Stimulated activated naive CD4-positive, alpha-beta T cell (primary cell): Measurements from ENCODE around the gene MRPL54.

Experiments used
- DNase-seq, 6 experiments: peaks; one replicate each; lab custom pipeline; 2025; lab: John Stamatoyannopoulos, UW

MRPL54 gene

GRCh38 chr19:3769494-3769893, 7.0 kb downstream of the MRPL54 start:
- no peak for DNase-seq

- no peak for DNase-seq
Observed at GRCh38 chr19:3770136-3770999, 7.9 kb downstream of the MRPL54 start.

- no peak for DNase-seq
Observed at GRCh38 chr19:3771000-3771905, 8.8 kb downstream of the MRPL54 start.

GRCh38 chr19:3771906-3772455, 9.5 kb downstream of the MRPL54 start, which contains the start of gene RAX2:
RAX2 (minus strand) TSS chr19:3772228; CDS start chr19:3771742, 486 bp downstream.
- no peak for DNase-seq

- no peak for DNase-seq
Observed at GRCh38 chr19:3773814-3774515, 11.5 kb downstream of the MRPL54 start.

- DNase-seq = no peak
Observed at GRCh38 chr19:3774621-3775373, 12.3 kb downstream of the MRPL54 start.

GRCh38 chr19:3775374-3775711, 12.9 kb downstream of the MRPL54 start:
- no peak for DNase-seq

- no peak for DNase-seq
Observed at GRCh38 chr19:3775831-3776230, 13.3 kb downstream of the MRPL54 start.

GRCh38 chr19:3776479-3777040, 14.1 kb downstream of the MRPL54 start:
- DNase-seq = no peak

GRCh38 chr19:3778104-3778867, 15.8 kb downstream of the MRPL54 start:
- DNase-seq = no peak

- no peak for DNase-seq
Observed at GRCh38 chr19:3778899-3779723, 16.6 kb downstream of the MRPL54 start.

GRCh38 chr19:3780786-3781304, 18.4 kb downstream of the MRPL54 start:
- no peak for DNase-seq

- DNase-seq = no peak
Observed at GRCh38 chr19:3781603-3782002, 19.1 kb downstream of the MRPL54 start.

- no peak for DNase-seq
Observed at GRCh38 chr19:3782330-3782729, 19.8 kb downstream of the MRPL54 start.

GRCh38 chr19:3782903-3783302, 20.4 kb downstream of the MRPL54 start:
- DNase-seq = no peak

GRCh38 chr19:3783660-3784584, 21.4 kb downstream of the MRPL54 start:
- peak in 4 of 6 experiments; percentile 9 to 47 (median 25) for DNase-seq

GRCh38 chr19:3784607-3785450, 22.3 kb downstream of the MRPL54 start:
- DNase-seq = peak in 1 of 6 experiments; percentile 9
